Lower leg skin (tissue), 3 donors: Measurements from ENCODE around the gene EVI5L.
"Not testable (repeated sequence)": the region's sequence is repeated elsewhere in the genome, so short reads cannot be mapped to it uniquely, and the experiment has no call there.

Experiments
- POLR2A ChIP-seq, 2 donors: fragments of 450-650 bp; IDR thresholded peaks; one replicate each; pipeline ENCODE4 v1.6.1; 2016 to 2017; ENCODE audit warnings: antibody characterized with exemption in 2 of 2, mild to moderate bottlenecking in 1 of 2, moderate library complexity in 1 of 2
- TF ChIP-seq, protein P1 (sequence below), 3 donors: fragments of 450-650 bp; IDR thresholded peaks; one replicate each; pipeline ENCODE4 v1.5.1; 2016; ENCODE audit warnings: antibody characterized with exemption in 3 of 3, mild to moderate bottlenecking in 3 of 3, moderate library complexity in 2 of 3

DNA sequence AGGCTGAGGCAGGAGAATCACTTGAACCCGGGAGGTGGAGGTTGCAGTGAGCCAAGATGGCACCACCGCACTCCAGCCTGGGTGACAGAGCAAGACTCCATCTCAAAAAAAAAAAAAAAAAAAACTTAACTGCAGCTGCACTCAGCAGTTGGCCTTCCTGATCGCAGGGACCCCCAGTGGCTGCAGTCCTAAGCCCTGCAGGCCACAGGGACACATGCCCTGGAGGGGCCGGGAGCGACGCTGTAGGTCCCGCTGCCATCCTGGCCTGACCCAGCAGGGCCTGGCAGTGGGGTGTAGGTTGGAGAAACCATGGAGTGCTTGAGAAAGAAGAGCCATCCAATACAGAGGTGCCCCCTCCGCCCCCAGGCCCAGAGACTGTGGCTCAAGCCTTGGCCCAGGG is 29.1 kb downstream of the EVI5L start:
- TF ChIP-seq POLR2A (IDR thresholded peaks at IDR 0.05): not testable (repeated sequence)
- TF ChIP-seq, protein P1, sequence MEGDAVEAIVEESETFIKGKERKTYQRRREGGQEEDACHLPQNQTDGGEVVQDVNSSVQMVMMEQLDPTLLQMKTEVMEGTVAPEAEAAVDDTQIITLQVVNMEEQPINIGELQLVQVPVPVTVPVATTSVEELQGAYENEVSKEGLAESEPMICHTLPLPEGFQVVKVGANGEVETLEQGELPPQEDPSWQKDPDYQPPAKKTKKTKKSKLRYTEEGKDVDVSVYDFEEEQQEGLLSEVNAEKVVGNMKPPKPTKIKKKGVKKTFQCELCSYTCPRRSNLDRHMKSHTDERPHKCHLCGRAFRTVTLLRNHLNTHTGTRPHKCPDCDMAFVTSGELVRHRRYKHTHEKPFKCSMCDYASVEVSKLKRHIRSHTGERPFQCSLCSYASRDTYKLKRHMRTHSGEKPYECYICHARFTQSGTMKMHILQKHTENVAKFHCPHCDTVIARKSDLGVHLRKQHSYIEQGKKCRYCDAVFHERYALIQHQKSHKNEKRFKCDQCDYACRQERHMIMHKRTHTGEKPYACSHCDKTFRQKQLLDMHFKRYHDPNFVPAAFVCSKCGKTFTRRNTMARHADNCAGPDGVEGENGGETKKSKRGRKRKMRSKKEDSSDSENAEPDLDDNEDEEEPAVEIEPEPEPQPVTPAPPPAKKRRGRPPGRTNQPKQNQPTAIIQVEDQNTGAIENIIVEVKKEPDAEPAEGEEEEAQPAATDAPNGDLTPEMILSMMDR (IDR thresholded peaks at IDR 0.05): not testable (repeated sequence)
